CD4-positive, CD25-positive, alpha-beta regulatory T cell (primary cell): ENCODE data around the gene OXCT2. TPM values are rescaled to one million over a fixed set of nuclear protein-coding genes. Genes with fewer than 3 reads are reported as not detected.

Experiments
- ATAC-seq, 2 donors: fragments of 150-1000 bp; cut with Tn5 transposase; one replicate each; pipeline ENCODE4 v1.10.0; 2021; ENCODE audit warnings: low read depth in 2 of 2, moderate number of reproducible peaks in 2 of 2, moderate library complexity in 1 of 2
- DNase-seq, 3 donors: peaks; one replicate each; pipeline versions ENCODE4 v3.0.0 to v3.0.0-alpha.2; 2012 to 2022; ENCODE audit warnings: mixed read lengths in 1 of 3
- H3K27ac ChIP-seq: one replicate; pipeline ENCODE4 v1.7.0; 2013; ENCODE audit warnings: mild to moderate bottlenecking, low read length; ENCODE audit not compliant: insufficient read depth, poor library complexity, severe bottlenecking
- H3K27me3 ChIP-seq: one replicate; pipeline ENCODE4 v1.7.0; 2013; ENCODE audit warnings: low read length; ENCODE audit not compliant: control insufficient read depth, insufficient read depth
- H3K36me3 ChIP-seq: one replicate; pipeline ENCODE4 v1.7.0; 2013; ENCODE audit warnings: mild to moderate bottlenecking, low read length, moderate library complexity; ENCODE audit not compliant: control insufficient read depth, insufficient read depth
- H3K4me1 ChIP-seq: 2 replicates; pipeline ENCODE4 v1.7.0; 2013; ENCODE audit warnings: mild to moderate bottlenecking, low read length; ENCODE audit not compliant: insufficient read depth, control insufficient read depth, poor library complexity, severe bottlenecking
- H3K4me3 ChIP-seq: one replicate; pipeline ENCODE4 v1.7.0; 2013; ENCODE audit warnings: low read depth, mild to moderate bottlenecking, low read length, moderate library complexity
- H3K9me3 ChIP-seq, 2 experiments: 1 replicate in 1 of 2; 2 replicates in 1 of 2; pipeline ENCODE4 v1.7.0; 2013; ENCODE audit warnings: low read length in 2 of 2, mild to moderate bottlenecking in 1 of 2, moderate library complexity in 1 of 2; ENCODE audit not compliant: control insufficient read depth in 2 of 2
- H3K27ac Mint-ChIP-seq, 3 donors: one replicate each; pipeline ENCODE4 v1.8.0; 2020 to 2022; ENCODE audit warnings: mild to moderate bottlenecking in 3 of 3, mixed read lengths in 3 of 3, moderate library complexity in 2 of 3
- H3K27me3 Mint-ChIP-seq: one replicate; pipeline ENCODE4 v1.8.0; 2022; ENCODE audit warnings: mild to moderate bottlenecking, mixed read lengths
- H3K36me3 Mint-ChIP-seq: one replicate; pipeline ENCODE4 v1.8.0; 2020; ENCODE audit warnings: mixed read lengths
- H3K4me1 Mint-ChIP-seq, 4 donors: one replicate each; pipeline ENCODE4 v1.8.0; 2020 to 2022; ENCODE audit warnings: mixed read lengths in 4 of 4, mild to moderate bottlenecking in 1 of 4
- H3K4me3 Mint-ChIP-seq, 4 donors: one replicate each; pipeline ENCODE4 v1.8.0; 2020 to 2022; ENCODE audit warnings: mild to moderate bottlenecking in 4 of 4, mixed read lengths in 4 of 4, moderate library complexity in 3 of 4
- H3K9me3 Mint-ChIP-seq, 7 donors: one replicate each; pipeline ENCODE4 v1.8.0; 2020 to 2022; ENCODE audit warnings: mixed read lengths in 7 of 7, mild to moderate bottlenecking in 3 of 7, moderate library complexity in 2 of 7
- polyA plus RNA-seq, 4 donors: library from polyadenylated mRNA; unstranded; fragments of 300-500 nt; fragmentation: Illumina TruSeq; gene quantifications; one replicate each; pipeline ENCODE4 v1.2.3, GENCODE V29; 2021
- total RNA-seq: library from RNA; stranded (reverse); gene quantifications from one replicate; pipeline ENCODE4 v1.2.3, GENCODE V29; 2022

OXCT2 gene
- total and polyA plus RNA-seq, 5 donors from 2014 or later = not detected

GRCh38 chr1:39732730-39733129, 38.4 kb downstream of the OXCT2 start:
- H3K27me3 ChIP-seq = peaks cover 26% of the 10 kb centered on the region
- Mint-ChIP-seq H3K9me3 (peaks cover 0 to 1% (median 0%) of the 10 kb centered on the region in 7 donors), H3K36me3 (no peaks in the 10 kb centered on the region), H3K27me3 (peaks cover 57% of the 10 kb centered on the region), H3K4me3 (no peak overlapping the region), H3K4me1 (peaks cover under 1 to 10% (median 5%) of the 10 kb centered on the region in 4 donors), H3K27ac (no peak overlapping the region)
- DNase-seq = no peak
- no peak overlapping the region for H3K4me3 ChIP-seq
- peaks cover under 1% of the 10 kb centered on the region for H3K4me1 ChIP-seq
- no peaks in the 10 kb centered on the region for H3K36me3 ChIP-seq
- H3K27ac ChIP-seq = no peak overlapping the region
- ATAC-seq = no peak
- no peaks in the 10 kb centered on the region for H3K9me3 ChIP-seq

- peaks cover 8% of the 10 kb centered on the region for H3K4me1 ChIP-seq
- Mint-ChIP-seq H3K4me1 (peaks cover 4 to 12% (median 8%) of the 10 kb centered on the region in 4 donors), H3K27me3 (peaks cover 73% of the 10 kb centered on the region), H3K9me3 (peaks cover 0 to 1% (median 0%) of the 10 kb centered on the region in 7 donors), H3K36me3 (no peaks in the 10 kb centered on the region), H3K27ac (no peak overlapping the region), H3K4me3 (no peak overlapping the region)
- ATAC-seq (no peak), DNase-seq (no peak)
- no peak overlapping the region for H3K4me3 ChIP-seq
- peaks cover 26% of the 10 kb centered on the region for H3K27me3 ChIP-seq
- no peaks in the 10 kb centered on the region for H3K36me3 ChIP-seq
- no peaks in the 10 kb centered on the region for H3K9me3 ChIP-seq
- H3K27ac ChIP-seq = no peak overlapping the region
Observed at GRCh38 chr1:39729842-39730241, 41.3 kb downstream of the OXCT2 start.

DNA sequence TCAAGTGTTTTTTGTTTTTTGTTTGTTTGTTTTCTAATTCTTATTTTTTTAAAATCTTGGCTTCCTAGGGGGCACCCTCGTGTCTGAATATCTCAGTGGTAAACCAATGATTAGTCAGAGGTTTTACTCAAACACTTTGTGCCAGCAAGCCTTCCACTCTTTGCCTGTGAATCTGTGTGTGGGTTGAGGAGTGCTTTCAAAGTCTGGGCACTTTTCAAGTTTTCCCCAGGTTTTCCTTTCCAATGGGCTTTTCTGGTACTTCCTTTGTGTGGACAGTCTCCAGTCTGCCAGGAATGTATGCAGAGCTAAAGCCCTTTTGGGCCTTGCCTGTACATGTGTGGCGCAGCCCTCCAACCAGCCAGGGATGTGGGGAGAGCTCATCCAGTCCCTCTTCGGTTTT, 42.1 kb downstream of the OXCT2 start:
- Histone ChIP-seq H3K9me3 (no peaks in the 10 kb centered on the region), H3K27me3 (peaks cover 23% of the 10 kb centered on the region), H3K4me1 (peaks cover 8% of the 10 kb centered on the region), H3K4me3 (no peak overlapping the region), H3K36me3 (no peaks in the 10 kb centered on the region), H3K27ac (no peak overlapping the region)
- no peak for DNase-seq
- H3K36me3 Mint-ChIP-seq = no peaks in the 10 kb centered on the region
- no peak overlapping the region for H3K27ac Mint-ChIP-seq
- no peak for ATAC-seq
- H3K4me3 Mint-ChIP-seq = no peak overlapping the region
- H3K4me1 Mint-ChIP-seq = peaks cover 4 to 12% (median 8%) of the 10 kb centered on the region in 4 donors
- peaks cover 73% of the 10 kb centered on the region for H3K27me3 Mint-ChIP-seq
- peaks cover 0 to 1% (median 0%) of the 10 kb centered on the region in 7 donors for H3K9me3 Mint-ChIP-seq

DNA sequence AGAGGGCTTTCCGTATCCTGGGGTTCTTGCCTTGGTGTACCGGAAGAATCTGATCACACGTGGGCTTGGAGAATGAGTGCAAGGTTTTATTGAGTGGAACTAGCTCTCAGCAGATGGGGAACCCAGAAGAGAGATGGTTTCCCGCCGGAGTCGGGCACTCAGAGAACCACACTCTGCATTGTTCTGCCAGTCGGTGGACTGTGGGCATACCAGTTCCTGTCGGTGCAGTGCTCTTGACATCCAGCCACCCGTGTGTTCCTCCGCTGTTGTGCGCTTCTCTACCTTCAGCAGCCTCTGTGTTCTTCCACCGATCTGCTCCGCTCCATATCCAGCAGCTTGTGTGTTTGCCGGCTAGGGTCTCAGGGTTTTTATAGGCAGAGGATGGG, 43.2 kb downstream of the OXCT2 start:
- Histone ChIP-seq H3K36me3 (no peaks in the 10 kb centered on the region), H3K4me1 (peaks cover 8% of the 10 kb centered on the region), H3K9me3 (no peaks in the 10 kb centered on the region), H3K27me3 (peaks cover 21% of the 10 kb centered on the region), H3K4me3 (no peak overlapping the region), H3K27ac (no peak overlapping the region)
- H3K4me3 Mint-ChIP-seq = peak overlapping the region in 1 of 4 donors; percentile 7
- ATAC-seq (no peak), DNase-seq (no peak)
- H3K4me1 Mint-ChIP-seq = peaks cover 4 to 12% (median 8%) of the 10 kb centered on the region in 4 donors
- H3K27ac Mint-ChIP-seq = no peak overlapping the region
- H3K9me3 Mint-ChIP-seq = peaks cover 0 to 1% (median 0%) of the 10 kb centered on the region in 7 donors
- no peaks in the 10 kb centered on the region for H3K36me3 Mint-ChIP-seq
- peaks cover 73% of the 10 kb centered on the region for H3K27me3 Mint-ChIP-seq

DNA sequence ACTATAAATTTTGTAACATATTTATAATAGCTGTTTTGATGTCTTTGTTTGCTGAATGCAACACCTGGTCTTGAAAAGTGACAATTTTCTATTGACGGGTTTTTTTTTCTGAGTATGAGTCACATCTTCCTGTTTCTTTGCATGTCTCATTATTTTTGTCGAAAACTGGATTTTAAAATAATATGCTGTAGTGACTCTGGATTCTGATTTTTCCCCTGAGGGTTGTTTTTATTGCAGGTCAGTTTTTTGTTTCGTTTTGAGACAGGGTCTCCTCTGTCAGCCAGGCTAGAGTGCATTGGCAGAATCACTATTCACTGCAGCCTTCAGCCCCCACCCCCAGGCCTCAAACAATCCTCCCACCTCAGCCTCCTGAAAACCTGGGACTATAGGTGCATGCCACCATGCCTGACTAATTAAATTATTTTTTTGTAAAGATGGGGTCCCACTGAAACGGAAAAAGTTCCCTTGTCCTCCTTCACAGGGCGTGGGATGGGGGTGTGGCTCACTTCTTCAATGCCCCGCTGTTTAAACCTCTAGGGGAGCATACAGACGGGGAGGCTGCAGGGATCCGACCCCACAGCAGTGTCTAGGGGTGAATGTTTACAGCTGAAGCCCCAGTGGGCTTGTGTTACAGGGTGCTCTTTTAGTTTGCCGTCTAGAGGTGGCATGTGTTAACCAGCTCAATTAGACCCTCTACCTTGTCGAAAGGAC, 43.8 kb downstream of the OXCT2 start:
- no peak overlapping the region for H3K27ac Mint-ChIP-seq

GRCh38 chr1:39726600-39726999, 44.5 kb downstream of the OXCT2 start:
- Histone ChIP-seq H3K4me1 (peaks cover 8% of the 10 kb centered on the region), H3K27me3 (peaks cover 21% of the 10 kb centered on the region), H3K36me3 (no peaks in the 10 kb centered on the region), H3K4me3 (no peak overlapping the region), H3K9me3 (no peaks in the 10 kb centered on the region), H3K27ac (no peak overlapping the region)
- Mint-ChIP-seq H3K27ac (peak overlapping the region in 1 of 3 donors; percentile 82), H3K27me3 (peaks cover 73% of the 10 kb centered on the region), H3K4me3 (no peak overlapping the region), H3K9me3 (peaks cover 0 to 1% (median 0%) of the 10 kb centered on the region in 7 donors), H3K36me3 (no peaks in the 10 kb centered on the region), H3K4me1 (peaks cover 4 to 12% (median 8%) of the 10 kb centered on the region in 4 donors)
- ATAC-seq (no peak), DNase-seq (no peak)

More for the DNA sequence above, 43.8 kb downstream of the OXCT2 start:
- H3K27me3 Mint-ChIP-seq = peaks cover 68% of the 10 kb centered on the region
- Histone ChIP-seq H3K4me3 (no peak overlapping the region), H3K27me3 (peaks cover 18% of the 10 kb centered on the region), H3K4me1 (peaks cover 8% of the 10 kb centered on the region), H3K9me3 (no peaks in the 10 kb centered on the region), H3K36me3 (no peaks in the 10 kb centered on the region), H3K27ac (no peak overlapping the region)
- peaks cover 4 to 12% (median 8%) of the 10 kb centered on the region in 4 donors for H3K4me1 Mint-ChIP-seq
- ATAC-seq (peak in 1 of 2 donors; percentile 40), DNase-seq (peak in 1 of 3 donors; percentile 56)
- H3K4me3 Mint-ChIP-seq = peak overlapping the region in 1 of 4 donors; percentile 7
- H3K36me3 Mint-ChIP-seq = no peaks in the 10 kb centered on the region
- H3K9me3 Mint-ChIP-seq = peaks cover 0 to 1% (median 0%) of the 10 kb centered on the region in 7 donors

GRCh38 chr1:39722495-39722894, 48.7 kb downstream of the OXCT2 start:
- Histone ChIP-seq H3K27ac (no peak overlapping the region), H3K4me3 (no peak overlapping the region), H3K9me3 (no peaks in the 10 kb centered on the region), H3K4me1 (peaks cover 4% of the 10 kb centered on the region), H3K27me3 (peaks cover 21% of the 10 kb centered on the region), H3K36me3 (no peaks in the 10 kb centered on the region)
- Mint-ChIP-seq H3K27ac (no peak overlapping the region), H3K9me3 (peaks cover 0 to 1% (median 0%) of the 10 kb centered on the region in 7 donors), H3K4me3 (no peak overlapping the region), H3K27me3 (peaks cover 63% of the 10 kb centered on the region), H3K36me3 (no peaks in the 10 kb centered on the region), H3K4me1 (peaks cover 0 to 9% (median 3%) of the 10 kb centered on the region in 4 donors)
- ATAC-seq = no peak
- DNase-seq = no peak

- ATAC-seq (no peak), DNase-seq (no peak)
- Mint-ChIP-seq H3K9me3 (peaks cover 0 to 1% (median 0%) of the 10 kb centered on the region in 7 donors), H3K4me3 (no peak overlapping the region), H3K27ac (no peak overlapping the region), H3K36me3 (no peaks in the 10 kb centered on the region), H3K27me3 (peaks cover 63% of the 10 kb centered on the region), H3K4me1 (peaks cover 0 to under 1% (median 0%) of the 10 kb centered on the region in 4 donors)
- no peak overlapping the region for H3K4me3 ChIP-seq
- H3K27ac ChIP-seq = no peak overlapping the region
- H3K36me3 ChIP-seq = no peaks in the 10 kb centered on the region
- H3K27me3 ChIP-seq = peaks cover 25% of the 10 kb centered on the region
- H3K4me1 ChIP-seq = no peaks in the 10 kb centered on the region
- H3K9me3 ChIP-seq = no peaks in the 10 kb centered on the region
Observed at GRCh38 chr1:39721664-39722063, 49.5 kb downstream of the OXCT2 start.
